TTC549 (cell line): ENCODE results near the gene VMP1.
"Not testable (repeated sequence)": the region's sequence is repeated elsewhere in the genome, so short reads cannot be mapped to it uniquely, and the experiment has no call there.

ENCODE experiments used
- FAIRE-seq: peaks from 2 replicates; lab custom pipeline; 2012; peaks lifted over from hg19 to GRCh38; lab: Jason Lieb, UNC

The VMP1 gene

DNA sequence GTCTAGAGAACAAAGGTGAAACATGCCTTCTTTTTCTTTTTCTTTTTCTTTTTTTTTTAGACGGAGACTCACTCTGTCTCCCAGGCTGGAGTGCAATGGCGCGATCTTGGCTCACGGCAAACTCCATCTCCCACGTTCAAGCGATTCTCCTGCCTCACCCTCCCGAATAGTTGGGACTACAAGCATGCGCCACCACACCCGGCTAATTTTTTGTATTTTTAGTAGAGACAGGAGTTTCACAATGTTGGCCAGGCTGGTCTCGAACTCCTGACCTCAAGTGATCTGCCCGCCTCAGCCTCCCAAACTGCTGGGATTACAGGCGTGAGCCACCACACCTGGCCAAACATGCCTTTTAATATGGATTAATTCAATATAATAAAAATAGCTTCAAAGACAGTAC lies 47.6 kb downstream of the VMP1 start:
- FAIRE-seq = not testable (repeated sequence)

DNA sequence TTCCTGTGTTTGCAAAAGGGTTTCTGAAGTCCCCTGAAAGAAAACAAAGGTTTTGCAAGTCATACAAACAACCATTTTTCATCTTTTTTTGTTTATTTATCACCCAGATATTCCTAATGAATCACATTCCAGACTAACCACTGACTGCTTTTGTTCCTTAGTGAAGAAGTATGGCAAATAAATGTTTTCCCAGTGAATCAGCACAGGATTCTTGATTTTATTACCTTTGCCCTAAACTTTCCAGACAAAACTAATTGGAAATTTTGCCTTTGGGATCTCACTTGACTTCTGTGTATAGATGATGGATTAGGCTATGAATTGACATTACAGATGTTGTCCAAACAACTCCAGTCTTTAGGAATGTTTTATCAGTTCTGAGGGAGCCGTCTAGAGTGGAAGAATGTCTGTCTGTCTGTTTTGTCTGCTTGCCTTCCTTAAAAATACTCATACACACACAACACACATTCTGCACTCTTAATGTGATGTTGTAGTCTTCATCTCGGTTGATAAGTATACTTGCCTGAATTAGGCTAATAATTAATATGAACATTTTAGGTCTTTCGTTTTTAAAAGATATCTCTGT lies 48.9 kb downstream of the VMP1 start:
- peak; percentile 99 for FAIRE-seq

DNA sequence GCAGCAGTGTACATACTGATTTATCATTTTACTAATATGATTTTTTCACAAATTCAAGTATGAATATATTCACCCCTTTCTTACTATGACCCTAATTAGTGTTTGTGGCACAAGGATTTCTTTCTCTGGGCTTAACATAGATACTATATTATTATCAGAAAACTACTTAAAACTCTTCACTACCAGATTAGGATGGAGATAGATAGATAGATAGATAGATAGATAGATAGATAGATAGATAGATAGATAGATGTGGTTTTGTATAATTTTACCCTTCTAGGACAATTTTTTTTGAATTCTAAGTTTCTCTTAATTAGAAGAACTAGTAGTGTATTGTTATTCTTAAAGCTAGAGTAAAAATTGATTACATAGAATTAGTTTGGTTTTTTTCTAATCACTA lies 49.6 kb downstream of the VMP1 start:
- FAIRE-seq = no peak

DNA sequence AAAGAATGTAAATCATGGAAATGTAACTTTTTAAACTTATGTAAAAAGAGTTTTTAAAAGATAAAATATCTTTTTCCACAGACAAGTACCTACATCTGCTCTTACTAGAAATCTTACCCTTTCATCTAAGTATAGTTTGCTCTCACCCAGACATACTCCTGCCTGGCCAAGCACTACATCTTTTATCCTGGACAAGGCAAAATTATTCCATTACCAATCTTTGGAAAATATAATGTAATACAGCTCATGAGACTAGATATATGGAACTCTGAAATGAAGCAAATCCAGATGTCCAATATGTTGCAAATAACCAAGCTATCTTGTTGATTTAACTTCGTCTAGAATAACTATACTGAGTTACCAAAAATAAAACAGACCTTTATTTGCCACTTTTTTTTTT lies 50.0 kb downstream of the VMP1 start:
- FAIRE-seq = peak; percentile 32

DNA sequence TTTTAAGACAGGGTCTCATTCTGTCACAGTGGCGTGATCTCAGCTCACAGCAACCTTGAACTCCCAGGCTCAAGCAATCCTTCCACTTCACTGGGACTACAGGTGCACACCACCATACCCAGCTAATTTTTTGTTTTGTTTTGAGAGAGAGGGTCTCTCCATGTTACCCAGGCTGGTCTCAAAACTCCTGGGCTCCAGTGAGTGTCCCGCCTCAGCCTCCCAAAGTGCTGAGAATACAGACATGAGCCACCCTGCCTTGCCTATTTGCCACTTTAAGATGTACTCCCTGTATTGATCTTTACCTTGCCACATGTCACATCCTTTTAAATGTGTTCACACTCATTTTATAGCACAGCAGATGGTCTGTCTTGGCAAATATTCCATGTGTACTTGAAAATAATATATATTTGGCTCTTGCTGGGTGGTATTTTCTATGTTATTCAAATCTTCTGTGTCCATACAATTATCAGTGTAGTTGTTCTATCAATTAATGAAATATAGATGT lies 50.5 kb downstream of the VMP1 start:
- no peak for FAIRE-seq

DNA sequence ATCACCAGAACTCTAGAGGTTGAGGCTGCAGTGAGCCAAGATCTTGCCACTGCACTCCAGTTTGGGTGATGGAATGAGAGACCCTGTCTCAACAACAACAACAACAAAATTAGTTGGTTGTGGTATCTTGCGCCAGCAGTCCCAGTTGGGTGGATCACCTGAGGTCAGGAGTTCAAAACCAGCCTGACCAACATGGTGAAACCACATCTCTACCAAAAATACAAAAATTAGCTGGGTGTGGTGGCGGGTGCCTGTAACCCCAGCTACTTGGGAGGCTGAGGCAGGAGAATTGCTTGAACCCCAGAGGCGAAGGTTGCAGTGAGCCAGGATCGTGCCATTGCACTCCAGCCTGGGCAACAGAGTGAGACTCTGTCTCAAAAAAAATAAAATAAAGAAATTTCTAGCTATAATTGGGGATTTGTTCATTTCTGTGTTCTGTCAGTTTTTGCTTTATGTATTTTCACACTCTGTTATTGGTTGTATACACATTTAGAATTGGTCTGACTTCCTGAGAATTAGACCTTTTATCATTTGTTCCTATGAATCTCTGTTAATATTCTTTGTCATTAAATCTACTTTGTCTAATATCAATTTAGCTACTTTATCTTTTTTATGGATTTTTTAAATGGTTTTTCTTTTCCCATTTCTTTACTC lies 51.7 kb downstream of the VMP1 start:
- FAIRE-seq = not testable (repeated sequence)

DNA sequence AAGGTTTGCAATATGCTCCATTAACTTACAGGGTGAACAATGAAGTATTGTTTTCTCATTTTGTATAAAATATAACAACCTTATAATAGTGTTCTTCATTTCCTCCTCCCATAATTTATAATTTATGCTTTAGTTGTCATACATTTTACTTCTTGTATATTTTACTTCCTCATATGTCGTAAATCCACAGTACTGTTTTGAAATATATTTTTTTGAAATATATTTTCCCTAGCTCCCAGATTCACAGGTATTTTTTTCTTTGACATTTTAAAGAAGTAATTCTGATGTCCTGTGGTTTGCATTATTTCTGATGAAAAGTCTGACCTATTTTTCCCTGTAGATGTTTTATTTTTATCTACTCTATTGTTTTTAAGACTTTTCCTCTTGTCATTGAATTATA lies 52.7 kb downstream of the VMP1 start:
- FAIRE-seq = no peak

DNA sequence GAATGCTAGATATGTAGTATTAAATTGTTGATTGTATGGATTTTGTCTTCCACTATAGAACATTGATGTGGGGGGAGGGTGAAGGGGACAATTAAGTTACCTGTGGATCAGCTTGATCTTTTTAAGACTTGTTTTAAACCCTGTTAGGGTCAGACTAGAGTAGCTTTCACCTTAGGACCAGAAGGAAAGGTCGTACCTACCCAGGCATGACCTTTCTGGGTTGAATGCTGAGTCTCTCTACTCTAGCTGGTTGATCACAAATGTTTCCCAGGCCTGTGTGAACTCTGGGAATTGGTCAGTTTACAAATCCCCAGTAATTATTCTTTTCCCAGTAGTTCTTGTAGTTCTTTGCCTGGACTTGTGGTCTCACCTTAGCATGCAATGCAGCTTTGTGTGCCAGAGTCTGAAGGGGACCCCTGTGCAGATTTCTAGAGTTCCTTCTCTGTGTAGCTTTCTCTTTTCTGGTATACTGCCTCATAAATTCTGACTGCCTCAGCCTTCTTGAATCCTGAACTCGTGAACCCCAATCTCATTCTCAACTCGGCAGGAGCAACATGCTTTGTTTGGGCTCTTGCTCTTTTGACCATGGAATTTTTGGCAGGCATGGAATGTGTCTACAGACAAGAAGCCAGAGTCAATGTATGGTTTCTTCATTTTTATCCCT lies 54.1 kb downstream of the VMP1 start:
- FAIRE-seq = no peak

DNA sequence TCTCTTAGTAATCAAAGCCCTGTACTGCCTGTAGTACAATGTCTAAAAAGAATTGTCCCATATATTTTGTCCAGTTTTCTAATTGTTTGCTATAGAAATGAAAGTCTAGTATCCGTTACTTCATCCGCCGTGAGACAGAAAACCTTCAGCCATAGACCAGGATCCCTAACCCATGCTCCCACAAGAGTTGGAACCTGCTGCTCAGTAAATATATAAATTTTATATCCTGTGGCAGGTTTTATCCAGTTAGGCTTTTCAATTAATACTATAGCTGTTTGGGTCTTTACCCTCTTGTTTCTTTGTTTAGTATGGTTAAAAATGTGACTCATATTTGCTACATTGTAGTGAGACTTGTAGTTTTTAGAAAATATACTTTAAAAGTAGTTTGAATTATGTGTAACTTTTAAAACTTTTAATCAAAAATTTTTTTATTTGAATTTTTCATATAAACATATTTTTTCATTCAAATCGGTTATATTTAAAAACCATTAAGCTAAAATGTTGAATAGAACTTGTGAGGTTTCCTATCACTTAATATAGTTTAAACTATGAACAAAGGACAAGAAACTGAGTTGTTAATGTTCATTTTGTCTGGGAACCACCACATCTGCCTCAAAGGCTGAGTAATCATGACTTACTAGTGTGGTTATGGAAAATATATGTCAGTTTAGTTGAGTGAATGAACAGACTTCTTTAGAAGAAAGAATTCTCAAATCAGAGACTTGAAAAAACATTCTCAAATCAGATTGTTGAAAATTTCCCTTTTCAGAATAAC lies 54.8 kb downstream of the VMP1 start:
- peak; percentile 99 for FAIRE-seq

DNA sequence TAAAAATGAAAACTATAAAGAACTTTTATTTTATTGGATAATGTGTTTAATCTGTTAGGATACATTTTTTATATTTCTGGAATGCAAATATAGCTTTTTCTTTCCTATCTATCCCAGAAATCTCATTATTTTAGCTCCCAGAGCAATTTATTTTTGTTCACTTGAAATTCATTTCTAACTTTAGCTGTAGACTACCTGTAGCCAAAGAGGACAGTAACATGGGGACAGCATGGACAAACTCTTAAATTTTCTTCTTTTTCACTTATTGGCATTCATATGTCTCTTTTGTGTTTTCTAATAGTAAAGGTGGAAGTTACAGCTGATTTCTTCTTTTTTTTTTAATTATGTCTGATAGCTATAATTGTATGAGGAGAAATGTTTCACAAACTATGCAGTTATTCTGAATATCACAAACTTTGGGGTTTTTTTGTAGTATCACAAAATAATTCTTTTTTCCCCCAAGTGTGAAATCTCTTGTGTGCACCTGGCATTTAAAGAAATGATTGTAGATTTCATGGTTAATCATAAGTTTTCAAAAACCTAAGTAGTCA lies 55.4 kb downstream of the VMP1 start:
- FAIRE-seq = no peak

DNA sequence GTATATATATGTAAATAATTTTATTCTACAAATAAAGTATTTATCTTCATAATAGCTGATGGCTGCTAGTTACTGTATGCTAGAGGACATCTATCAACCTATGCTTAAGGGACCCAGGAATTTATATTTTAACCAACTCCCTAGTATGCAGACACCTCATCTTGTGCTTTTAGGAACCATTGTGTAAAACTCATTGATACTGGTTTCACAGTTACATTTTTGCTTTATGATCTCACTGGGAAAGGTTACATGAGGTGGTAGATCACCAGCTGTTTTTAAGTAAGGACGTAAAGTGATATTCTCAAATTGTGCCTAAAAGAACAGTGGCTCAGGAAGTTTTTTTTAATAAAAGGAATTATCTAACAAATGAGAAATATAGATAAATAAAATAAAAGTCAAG lies 56.4 kb downstream of the VMP1 start:
- no peak for FAIRE-seq

DNA sequence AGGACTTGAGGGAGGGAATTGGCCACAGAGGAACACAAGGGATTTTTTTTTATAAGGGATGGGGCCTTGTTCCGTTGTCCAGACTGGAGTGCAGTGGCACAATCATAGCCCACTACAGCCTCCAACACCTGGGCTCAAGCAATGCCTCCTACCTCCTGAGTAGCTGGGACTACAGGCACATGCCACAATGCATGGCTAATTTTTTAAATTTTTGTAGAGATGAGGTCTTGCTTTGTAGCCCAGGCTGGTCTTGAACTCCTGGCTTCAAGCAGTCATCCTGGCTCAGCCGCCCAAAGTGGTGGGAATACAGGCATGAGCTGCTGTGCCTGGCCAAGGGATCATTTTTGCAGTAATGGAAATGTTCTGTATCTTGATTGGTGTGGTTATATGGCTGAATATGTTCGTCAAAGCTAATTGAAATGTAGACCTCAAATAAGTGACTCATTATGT lies 56.9 kb downstream of the VMP1 start:
- FAIRE-seq = no peak

DNA sequence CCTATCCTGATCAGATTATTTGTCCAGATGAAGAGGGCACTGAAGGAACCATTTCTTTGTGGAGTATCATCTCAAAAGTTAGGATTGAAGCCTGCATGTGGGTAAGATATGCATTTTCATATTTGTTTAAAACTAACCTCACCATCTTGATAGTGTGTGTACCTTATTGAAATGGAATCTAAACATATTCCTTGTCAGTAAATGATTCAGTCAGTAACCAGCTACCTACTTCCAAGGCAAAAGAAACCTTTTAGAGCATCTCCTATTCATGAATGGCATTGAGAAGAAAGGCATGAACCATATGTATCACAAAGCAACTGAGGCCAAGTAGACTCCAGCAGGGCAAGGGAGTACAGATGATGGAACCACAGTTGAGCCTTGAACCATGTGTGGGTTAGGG lies 57.6 kb downstream of the VMP1 start:
- FAIRE-seq = no peak

DNA sequence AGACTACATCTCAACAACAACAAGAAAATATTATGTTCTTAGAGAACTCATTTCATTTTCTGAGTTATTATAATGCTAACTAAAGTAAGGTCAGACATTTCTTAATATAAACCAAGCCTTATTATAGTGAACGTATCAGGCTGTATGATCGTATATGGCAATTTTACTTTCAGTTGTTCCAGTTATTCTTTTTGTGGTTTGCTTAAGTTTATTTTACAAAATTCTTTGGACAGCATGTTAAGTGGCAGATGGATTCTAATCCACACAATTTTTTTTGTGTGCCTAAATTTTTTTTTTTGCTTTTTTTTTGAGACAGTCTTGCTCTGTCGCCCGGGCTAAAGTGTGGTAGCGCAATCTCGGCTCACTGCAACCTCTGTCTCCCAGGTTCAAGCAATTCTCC lies 59.0 kb downstream of the VMP1 start:
- FAIRE-seq = no peak

DNA sequence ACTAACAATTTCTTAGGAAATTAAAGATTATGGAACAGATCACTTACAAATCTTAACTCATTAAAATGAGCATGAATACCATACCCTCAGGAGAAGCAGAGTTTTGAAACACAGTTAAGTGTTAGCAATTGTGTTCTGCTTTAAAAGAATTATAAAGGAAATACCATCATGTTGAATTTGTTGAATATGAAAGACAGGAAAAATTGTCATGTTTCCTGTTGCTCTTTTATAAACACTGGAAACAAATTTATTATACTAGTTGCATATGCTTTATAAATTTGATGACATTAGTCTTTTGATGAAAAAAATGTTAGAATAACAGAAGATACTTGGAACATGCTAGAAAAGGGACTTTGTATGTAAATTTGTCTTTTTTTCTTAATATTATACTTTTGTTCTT lies 59.7 kb downstream of the VMP1 start:
- no peak for FAIRE-seq

DNA sequence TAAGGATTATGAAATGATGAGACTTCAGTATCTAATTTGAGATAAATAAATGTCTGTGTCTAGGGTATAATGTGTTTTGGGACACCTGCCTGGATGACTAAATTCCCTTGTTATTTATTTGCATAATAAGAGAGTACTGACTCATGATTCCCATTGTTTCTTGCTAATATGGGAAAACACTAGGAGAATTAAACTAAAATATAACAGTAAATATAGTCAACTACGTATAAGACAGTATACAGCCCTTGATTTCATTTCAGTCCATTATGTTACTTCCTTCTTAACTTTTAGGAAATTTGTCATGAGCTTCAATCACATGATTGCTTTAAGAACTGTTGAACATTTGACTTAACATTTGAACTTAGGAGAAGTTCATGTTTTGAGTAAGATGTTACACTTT lies 62.4 kb downstream of the VMP1 start:
- FAIRE-seq = no peak

DNA sequence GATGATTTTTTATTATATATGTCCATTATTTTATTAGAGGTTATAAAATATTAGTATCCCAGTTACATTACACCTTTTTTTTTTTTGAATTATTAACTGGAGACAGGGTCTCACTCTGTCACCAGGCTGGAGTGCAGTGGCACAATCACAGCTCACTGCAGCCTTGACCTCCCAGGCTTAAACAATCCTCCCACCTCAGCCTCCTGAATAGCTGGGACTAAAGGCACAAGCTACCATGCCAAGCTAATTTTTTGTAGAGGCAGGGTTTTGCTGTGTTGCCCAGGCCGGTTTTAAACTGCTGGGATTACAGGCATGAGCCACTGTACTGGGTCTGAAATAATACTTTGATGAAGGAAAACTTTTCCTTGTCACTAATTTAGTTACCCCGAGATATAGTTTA lies 63.6 kb downstream of the VMP1 start:
- FAIRE-seq = no peak

DNA sequence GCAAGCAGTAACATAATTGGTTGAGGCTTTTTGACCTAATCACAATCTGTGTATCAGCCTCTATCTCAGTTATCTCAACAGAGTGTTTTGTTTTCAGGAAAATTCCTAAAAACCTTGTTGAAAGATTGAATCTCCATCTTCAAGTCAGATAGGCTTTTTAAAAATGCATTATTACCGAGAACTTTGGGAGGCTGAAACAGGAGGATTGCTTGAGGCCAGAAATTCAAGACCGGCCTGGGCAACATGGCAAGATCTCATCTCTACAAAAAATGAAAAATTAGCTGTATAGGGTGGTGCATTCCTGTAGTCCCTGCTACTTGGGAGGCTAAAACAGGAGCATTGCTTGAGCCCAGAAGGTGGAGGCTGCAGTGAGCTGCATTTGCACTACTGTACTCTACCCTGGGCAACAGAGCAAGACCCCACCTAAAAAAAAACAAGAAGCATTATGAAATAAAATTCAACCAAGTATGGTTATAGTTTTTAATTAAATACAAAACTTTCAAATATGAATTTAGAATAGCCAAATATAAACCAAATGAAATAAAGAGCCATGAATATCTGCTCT lies 68.4 kb downstream of the VMP1 start:
- FAIRE-seq = no peak

DNA sequence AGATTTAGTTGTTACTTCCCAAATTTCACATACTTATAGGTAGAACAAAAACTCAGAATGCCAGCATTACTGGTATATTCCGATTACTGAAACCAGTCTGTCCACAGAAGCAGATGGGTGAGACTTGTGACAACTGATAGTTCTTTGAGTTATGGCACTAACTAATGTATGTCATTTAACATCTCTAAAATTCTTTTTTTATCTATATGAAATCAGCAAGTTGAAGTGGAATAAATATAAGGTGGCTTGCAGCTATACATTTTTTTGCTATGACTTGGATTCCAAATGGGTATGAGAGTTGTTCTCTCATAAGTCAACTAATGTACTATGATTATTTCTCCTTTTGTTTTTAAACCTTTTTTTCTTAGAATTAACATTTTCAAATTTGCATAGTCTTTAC lies 69.1 kb downstream of the VMP1 start:
- FAIRE-seq = no peak

DNA sequence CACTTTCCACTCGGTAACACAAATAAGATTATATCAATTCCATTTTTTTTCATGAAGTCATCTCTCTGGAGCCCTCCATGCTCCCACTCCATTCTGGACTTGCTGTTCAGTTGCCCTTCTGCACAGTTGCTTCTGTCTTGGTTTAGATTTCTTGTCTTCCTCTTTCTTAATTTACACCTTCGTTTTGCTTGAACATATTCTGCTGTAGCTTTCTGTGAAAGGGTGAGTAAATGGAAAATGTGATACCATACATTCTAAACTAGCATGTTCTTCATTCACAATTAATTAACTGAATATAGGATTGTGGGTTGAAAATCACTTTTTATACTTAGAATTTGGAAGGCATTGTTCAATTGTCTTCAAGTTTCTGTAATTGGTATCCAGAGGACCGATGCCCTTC lies 69.6 kb downstream of the VMP1 start:
- no peak for FAIRE-seq

DNA sequence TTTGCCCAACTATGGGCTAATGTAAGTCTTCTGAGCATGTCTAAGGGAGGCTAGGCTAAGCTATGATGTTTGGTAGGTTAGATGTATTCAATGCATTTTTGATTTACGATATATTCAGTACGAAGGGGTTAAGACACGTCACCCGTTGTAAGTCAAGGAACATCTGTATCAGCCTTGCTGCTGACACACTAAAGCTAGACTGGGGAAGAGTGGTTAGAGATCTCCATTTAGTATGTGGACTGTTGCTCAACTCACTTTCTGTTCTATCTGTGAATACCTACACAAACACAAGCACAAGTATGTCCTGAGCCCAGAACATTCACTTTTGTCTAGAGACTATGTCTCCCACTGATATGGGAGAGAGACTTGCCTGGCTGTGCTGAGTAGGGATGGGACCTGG lies 71.5 kb downstream of the VMP1 start:
- FAIRE-seq = no peak

DNA sequence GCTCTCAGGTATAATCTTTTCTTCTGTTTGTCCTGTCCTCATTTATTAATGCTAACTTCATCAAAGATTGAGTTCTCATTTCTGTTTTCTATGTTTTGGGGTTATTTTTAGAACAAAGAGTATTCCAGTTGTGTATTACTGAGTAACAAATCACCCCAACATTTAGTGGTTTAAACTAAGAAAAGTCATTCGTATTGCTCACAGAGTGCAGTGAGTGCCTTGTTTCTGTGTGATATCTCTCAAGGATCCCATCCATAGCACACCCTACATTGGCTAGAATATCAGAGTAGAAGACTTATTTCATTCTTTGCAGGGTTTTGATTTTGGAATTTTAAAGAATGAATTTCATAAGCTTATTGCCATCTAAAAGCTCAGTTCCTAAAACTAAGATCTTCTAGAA lies 72.1 kb downstream of the VMP1 start:
- no peak for FAIRE-seq
